NCI-H146 (cell line): Measurements from ENCODE around the gene MAGI3.
"Not testable (repeated sequence)": the region's sequence is repeated elsewhere in the genome, so short reads cannot be mapped to it uniquely, and the experiment has no call there.

Experiments
- DNase-seq: peaks from one replicate; lab custom pipeline; 2025; lab: John Stamatoyannopoulos, UW

MAGI3 gene

DNA sequence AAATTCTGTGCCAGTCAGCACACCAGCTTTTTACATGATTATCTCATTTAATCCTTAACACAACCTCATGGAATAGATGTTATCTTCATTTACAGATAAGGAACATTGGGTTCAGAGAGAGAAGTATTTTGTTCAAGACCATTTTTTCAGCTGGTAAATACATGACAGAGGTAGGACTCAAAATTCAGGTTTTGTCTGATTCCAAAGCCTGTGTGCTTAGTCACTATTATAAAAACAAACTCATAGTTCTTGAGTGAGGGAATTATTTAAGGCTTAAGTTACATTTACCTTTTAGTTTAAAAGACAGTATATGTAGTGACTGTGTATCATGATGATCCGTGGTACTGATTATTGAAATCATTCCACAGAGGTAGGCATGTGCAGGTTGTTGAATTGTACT lies 125.2 kb downstream of the MAGI3 start:
- DNase-seq = no peak

DNA sequence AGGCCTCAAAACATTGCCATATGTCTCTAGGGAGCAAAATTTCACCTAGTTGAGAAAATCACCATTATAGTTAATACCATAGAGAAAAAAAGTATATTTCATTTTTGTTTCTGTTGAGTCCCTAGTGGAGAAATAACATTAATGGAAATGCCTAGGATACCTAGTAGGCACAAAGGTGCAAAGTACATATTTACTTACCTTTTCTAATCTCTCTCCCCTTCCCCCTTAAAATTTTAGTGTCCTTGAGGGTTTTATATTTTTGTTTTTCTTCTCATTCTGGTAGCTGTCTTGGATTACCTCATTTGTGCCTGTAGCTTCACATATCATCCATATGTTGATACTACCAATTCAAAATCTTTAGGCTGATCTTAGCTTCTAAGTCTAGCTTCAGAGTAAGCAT lies 127.0 kb downstream of the MAGI3 start:
- DNase-seq = no peak

DNA sequence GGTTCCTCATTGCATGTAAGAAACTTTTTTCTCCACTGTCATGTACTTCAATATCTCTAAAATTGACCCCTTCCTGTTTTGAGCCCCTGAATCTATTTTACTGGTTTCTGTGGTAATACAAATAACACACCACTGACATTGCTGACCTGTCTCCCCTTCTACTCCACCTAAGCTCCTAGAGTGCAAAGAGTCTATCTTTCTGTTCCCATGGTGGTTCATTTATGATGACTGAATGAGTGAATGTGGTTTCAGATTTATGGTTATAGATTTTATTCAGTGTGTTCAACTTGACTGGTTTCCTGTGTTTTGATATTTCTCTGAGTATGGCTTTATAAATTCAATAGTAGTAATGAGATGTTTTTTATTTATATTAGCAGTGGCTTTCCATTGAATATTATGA lies 127.7 kb downstream of the MAGI3 start:
- no peak for DNase-seq

DNA sequence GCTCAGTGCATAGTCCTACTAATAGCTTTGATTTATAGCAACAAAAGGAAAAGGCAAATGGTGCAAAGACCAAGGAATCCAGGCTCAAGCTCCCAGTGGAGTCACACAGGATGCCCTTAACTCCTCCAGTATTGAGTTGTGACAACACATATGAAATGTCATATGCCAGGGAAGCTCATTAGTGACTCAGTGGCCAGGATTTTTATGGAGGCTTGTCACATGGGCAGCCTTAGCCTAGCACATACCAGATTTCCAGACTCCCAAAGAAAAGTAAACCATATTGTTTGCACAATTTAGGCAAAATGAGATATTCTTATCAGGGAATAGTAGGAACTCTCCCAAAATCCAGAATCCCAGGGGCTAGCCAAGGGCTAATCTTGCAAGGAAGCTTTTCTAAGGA lies 129.2 kb downstream of the MAGI3 start:
- DNase-seq = no peak

DNA sequence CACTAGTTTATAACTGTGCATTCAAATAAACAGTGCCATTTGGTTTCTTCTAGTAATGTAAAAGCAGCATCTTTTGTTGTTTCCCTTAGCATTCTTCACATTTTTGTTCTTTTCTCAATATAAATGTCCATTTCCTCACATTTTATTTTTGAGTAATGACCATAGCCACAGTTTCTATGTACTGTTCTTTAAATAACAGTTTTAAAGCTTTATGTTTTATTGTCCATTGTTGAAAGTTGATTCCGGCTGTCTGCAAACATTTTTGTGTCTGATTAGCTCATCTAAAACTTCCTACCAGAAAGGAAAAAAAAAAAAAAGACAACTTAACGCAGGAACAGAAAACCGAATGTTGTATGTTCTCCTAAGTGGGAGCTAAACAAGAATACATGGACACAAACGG lies 139.7 kb downstream of the MAGI3 start:
- no peak for DNase-seq

DNA sequence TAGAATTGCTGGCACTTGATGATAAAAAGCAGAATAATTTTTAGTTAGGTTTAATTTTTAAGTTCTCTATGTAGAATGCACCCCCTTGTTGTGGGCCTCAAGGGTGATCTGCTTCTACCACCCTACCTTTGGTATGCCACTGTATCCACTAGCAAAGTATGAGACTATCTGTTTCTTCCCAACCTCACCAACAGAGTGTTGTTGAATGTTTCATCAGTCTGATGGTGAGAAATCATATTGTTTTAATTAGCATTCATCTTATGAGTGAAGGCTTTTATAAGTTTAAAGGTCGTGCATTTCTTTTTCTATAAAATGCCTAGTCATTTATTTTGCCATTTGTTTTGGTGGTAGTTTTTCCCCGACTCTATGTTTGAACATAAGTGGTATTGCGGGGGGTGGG lies 141.0 kb downstream of the MAGI3 start:
- DNase-seq = no peak

DNA sequence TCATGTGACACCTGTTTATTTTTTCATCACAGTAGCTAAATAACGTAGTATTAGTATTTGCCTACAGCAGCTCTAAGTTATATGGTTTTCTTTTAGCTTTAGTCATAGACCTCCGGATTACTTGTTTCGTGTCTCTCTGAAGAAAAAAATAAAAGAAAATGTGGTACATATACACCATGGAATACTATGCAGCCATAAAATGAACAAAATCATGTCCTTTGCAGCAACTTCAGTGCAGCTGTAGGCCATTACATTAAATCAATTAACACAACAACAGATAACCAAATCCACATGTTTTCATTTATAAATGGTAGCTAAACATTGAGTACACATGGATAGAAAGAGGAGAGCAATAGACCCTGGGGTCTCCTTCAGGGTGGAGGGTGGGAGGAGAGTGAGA lies 142.7 kb downstream of the MAGI3 start:
- DNase-seq = no peak

DNA sequence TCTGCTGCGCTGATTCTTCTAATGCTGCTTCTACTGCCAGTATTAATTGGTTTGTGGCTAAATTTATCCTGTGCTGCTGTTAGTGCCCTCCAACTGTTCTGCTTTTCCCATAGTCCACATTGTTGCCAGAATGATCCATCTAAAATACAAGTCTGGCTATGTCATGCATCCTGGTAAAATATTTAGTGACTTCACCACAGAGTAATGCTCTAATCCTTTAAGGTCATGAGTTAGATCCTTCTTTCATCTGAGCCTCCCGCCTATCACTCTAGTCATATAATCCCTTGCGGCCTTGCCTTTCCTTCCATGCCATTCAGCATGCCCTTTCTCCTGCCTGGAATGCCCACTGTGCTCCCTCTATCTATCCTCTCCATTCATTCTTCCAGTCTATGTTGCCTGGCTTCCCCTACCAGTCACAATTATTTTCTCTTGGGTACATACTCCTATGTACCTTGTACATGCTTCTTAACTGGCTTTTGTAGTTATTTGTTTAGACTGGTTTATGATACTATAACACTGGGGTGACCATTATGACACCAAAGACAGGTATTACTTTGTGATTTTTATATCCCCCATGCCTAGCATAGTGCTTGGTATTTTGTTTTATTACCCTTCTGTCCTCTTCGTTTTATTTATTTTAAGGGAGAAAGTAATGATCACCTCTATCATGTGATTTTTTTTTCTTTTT lies 144.0 kb downstream of the MAGI3 start:
- DNase-seq = no peak

DNA sequence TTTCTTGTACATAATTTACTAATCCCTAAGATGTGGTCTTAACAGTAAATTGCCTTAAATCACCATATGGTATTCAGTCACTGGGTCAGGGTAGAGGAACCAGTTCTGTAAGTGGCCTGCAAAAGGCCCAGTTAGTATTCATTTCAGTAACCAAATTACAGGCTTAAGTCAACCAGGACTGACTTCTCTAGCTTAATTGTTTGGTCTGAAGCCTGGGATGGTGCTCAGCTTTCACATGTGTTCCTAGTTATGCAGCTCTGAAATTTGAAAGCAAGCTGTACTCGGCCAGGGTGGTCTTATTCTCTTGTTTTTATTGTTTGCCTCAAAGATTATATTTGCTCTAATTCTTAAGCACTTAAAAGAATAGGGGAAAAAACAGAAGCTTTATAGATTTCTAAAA lies 144.6 kb downstream of the MAGI3 start:
- DNase-seq = no peak

DNA sequence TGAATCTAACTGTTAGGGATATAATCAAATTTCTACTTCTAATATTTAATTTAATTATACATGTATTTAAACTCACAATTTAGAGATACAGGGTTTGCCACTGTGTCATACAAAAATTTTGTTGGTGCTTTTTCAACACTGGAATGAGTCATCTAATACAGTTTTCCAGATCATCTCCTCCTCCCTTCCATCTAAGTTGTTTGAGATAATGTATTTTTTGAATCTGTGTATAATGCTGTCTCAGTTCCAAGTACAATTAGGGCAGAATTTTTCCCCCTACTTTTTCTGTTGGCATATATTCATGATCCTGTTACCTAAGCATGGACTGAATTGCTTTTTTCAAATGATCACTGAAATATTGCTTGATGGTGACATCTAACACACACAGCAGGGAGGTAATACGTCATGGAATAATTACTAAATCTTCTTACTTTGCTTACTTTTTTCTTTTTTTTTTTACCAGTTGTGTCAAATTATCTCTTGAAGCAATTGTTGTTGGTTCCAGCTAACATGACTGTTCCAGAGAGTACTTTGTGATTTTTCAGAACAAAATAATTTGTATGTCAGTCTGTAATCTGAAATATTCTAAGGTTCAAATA lies 146.0 kb downstream of the MAGI3 start:
- no peak for DNase-seq

DNA sequence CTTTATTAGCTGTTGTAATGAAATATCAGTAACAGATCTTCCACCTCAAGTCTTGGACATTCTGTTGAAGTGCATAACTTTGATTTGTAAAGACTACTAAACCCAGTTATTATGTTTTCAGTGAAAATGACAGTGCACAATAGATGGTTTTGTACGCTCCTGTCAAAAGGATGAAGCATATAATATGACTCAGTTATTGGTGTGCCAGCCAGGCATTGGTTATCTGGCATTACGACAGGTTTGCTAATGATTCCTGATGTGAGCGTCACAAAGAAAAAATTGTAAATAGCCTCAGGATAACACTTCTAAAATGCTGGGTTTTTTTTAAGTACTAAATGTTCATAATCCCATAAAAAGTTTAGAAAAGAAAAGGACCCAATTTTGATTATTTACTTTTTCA lies 147.9 kb downstream of the MAGI3 start:
- no peak for DNase-seq

DNA sequence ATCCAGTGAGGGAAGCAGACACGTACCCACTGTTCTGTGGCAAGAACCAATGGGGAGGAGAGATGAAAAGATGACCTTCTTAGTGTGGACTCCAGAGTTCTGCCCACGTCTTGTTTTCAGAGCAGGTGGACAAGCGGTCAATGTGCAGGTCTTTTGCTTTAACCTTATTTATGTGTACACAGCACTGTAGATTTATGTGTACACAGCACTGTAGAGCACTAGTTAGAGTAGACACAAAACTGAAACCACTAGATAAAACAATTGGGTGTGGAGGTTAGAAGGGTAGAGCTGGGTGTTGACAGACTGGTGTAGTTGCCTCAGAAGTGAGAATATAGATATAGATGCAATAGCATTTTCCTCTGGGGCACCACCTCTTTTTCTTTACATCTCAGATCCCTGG lies 150.0 kb downstream of the MAGI3 start:
- DNase-seq = no peak

DNA sequence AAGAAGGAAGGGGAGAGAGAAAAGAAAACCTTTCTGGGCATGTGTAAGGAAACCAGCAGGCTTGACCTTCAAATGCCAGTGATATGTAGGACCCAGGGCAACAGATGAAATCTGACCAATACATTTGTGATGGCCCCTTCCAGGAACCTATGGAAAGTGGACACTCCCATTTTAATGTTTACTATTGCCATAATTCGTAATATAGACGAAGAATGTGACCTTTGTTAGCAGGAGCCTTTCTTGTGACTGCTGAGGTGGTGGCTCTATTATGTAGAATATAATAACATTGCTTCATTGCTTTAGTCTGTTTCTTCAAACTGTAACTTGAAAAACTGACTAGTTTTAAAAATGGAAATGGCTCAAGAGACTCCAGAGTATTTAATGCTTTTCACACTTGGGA lies 150.8 kb downstream of the MAGI3 start:
- DNase-seq = no peak

DNA sequence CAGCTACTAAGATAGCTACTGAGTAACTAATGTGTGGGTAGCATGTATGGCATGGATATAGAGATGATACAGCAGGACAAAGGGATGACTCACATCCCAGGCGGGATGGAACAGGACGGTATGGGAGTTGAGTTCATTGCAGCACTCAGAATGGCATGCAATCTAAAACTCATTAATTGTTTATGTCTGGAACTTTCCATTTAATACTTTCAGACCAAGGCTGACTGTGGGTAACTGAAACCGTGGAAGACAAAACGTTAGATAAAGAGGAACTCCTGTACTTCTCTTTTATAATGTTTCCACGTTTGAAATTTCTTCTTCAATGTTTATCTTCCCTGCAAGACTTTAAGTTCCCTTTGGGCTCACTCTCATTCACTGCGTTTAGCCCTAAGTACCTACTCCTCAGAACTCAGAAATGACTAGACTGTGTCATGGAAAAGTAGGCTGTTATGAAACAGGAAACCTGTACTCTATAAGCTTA lies 151.9 kb downstream of the MAGI3 start:
- DNase-seq = no peak

DNA sequence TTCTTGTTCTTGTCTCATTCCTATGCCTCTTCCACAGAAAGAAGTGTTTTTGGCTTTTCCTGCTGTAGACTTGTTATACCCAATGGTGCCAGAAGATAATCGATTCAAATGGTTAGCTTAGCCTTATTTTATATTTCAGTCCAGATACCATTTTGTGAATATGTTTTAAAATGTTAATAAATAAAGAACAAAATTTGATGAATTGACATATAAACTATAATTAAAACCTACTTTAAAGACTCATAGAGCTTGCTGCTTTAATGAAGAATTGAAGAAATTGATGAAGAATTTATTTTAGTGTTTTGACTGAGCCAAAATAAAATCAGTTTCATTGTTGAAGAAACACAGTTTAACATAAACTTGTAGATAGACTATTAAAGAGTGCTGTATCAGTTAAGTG lies 152.8 kb downstream of the MAGI3 start:
- no peak for DNase-seq

DNA sequence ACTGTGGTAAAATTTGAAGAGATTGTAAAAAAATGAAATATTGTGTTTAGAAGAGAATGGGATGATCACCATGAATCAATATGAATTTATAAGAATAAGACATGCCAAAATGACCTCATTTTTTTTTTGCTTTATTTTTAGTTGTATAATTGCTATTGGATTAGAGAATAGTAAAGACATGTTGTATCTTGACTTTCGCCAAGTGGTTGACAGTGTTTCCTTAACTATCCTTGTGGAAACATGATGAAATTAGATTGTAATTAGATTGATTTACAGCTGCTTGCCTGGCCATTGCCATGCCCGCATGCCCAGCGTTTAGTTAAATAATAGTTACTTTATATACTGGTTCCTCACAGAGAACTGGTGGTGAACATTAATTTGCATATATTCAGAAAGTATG lies 154.9 kb downstream of the MAGI3 start:
- no peak for DNase-seq

DNA sequence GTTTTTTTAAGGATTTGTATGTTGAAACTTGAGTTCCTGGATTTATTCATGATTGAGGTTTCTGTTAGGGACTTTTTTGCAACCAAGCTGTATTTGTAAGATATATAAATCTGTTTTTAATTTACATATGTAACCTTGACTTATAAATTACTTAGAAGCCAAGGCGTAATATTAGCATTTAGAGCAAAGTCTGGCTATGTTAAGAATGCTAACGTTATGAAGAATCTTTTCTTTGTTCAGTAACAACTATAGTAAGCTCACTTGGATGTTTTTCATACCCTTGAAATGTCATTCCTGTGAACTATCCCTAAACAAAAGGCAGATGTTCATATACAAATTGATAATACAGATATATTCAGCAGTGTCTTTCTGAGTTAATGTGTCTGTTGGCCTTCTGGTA lies 155.3 kb downstream of the MAGI3 start:
- DNase-seq = no peak

DNA sequence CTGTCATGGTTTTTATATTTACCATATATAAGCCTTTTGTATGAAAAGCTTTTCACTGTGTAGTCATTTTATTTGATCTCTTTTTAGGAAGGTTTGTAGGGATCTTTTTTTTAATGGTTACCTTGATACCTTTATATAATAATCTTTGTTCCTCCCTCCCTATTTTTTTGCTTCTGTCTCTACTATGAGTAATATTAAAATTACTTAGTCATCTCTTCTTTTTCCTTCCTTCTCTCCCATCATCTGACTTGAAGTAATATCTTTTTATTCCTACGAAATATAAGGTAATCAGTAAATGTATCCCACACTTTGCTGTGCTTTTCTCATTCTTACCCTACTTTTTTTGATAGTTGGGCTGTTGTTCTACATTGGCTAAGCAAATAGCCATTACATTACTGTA lies 161.4 kb downstream of the MAGI3 start:
- no peak for DNase-seq

DNA sequence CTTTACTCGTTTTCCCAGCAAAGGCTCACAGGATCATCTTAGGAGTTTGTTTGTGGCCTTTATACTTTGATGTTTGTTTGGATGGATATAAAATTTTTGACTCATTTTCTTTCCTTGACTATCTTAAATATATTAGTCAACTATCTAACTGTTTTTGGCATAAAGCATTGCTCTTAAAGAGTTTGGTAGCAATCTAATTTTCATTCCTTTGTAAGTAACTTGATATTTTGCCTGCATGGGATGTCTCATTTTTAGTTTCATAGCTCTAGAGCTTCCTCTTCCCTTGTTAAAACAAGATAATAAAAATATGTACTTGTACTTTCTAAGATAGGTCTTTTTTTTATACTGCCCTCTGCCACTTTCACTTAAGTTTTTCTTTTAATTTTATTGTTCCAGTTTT lies 161.9 kb downstream of the MAGI3 start:
- no peak for DNase-seq

DNA sequence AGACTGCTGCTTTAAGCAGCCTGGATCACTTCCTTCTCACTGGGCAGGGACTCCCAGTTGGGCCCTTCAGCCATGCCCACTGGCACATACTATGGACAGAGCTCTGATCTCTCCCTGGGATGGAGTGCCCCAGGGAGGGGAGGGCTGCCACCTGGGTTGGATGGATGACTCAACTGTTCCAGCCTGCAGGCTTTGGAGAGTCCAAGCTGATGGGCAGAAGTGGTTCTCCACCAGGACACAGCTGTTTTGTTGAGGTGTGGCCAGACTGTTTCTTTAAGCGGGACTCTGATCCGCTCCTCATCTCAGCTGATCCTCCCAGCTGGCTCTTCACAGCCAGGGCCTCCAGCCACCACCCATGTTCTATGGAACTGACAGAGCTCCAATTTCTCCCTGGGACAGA lies 166.9 kb downstream of the MAGI3 start:
- DNase-seq = no peak

DNA sequence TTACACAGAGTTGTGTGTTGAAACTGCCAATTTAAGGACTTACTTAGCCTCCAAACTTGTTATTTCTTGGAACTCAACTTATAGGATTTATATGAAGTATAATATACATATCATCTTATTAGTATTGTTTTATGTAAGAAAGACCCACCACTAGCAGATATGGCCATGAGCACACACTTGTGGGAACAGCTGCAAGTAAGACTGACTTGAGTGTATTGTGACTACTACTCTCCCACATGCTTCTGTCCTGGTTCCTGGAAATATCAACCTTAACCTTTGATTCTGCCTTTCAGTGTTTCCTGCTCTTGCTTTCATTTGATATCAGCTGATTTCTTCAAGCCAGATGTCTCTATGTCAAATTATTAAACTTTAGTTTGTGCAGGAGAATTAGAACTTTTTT lies 175.3 kb downstream of the MAGI3 start:
- no peak for DNase-seq

DNA sequence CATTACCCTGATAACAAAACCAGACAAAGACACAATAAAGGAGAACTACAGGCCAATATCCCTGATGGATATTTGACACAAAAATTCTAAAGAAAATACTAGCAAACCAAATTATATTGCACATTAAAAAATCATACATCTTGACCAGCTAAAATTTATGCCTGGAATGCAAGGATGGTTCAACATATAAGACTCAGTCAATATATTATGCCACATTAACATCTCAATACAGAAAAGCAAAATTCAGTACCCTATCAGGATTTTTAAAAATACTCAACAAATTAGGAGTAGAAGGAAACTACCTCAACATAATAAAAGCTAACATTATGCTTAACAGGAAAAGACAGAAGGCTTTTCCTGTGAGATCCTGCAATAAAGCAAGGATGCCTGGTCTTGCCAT lies 177.1 kb downstream of the MAGI3 start:
- DNase-seq = no peak

DNA sequence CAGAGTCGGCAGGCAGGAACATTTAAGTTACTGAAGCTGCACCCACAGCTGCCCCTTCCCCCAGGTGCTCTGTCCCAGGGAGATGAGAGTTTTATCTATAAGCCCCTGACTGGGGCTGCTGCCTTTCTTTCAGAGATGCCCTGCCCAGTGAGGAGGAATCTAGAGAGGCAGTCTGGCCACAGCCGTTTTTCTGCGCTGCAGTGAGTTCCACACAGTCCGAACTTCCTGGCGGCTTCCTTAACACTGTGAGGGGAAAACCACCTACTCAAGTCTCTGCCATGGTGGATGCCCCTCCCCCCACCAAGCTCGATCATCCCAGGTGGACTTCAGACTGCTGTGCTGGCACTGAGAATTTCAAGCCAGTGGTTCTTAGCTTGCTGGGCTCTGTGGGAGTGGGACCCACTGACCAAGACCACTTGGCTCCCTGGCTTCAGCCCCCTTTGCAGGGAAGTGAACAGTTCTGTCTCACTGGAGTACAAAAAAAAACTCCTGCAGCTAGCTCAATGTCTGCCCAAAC lies 185.5 kb downstream of the MAGI3 start:
- not testable (repeated sequence) for DNase-seq

DNA sequence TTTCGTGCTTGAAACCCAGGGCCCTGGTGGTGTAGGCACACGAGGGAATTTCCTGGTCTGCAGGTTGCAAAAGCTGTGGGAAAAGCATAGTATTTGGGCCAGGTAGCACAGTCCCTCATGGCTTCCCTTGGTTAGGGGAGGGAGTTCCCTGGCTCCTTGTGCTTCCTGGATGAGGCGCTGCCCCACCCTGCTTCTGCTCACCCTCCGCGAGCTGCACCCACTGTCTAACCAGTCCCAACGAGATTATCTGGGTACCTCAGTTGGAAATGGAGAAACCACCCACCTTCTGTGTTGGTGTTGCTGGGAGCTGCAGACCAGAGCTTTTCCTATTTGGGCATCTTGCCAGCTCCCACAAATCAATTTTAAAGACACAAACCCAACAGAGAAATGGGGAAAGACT lies 186.0 kb downstream of the MAGI3 start:
- no peak for DNase-seq
